Spleen (tissue), 11 donors: ENCODE measurements around the gene PKP4. TPM values are rescaled to one million over a fixed set of nuclear protein-coding genes. Genes with fewer than 3 reads are reported as not detected.

Experiments used
- DNase-seq: peaks from one replicate; pipeline ENCODE4 v3.0.0-alpha.2; 2020
- H3K27ac ChIP-seq, 8 donors: fragments of 200-600 bp; sonication (generic) in 7 of 8; 1 replicate in 4 of 8; 2 replicates in 4 of 8; pipeline versions ENCODE4 v1.5.0 to v1.8.0; 2016 to 2021; ENCODE audit warnings: inconsistent platforms in 4 of 8, mild to moderate bottlenecking in 4 of 8, moderate library complexity in 1 of 8
- H3K27me3 ChIP-seq, 7 donors: fragments of 200-600 bp; sonication (generic) in 6 of 7; replicated peaks in 1 of 7; 1 replicate in 4 of 7; 2 replicates in 3 of 7; pipeline versions ENCODE4 v1.5.0 to v1.8.0; 2016 to 2021; ENCODE audit warnings: inconsistent platforms in 3 of 7, mild to moderate bottlenecking in 1 of 7
- H3K36me3 ChIP-seq, 6 donors: fragments of 200-600 bp; sonication (generic) in 5 of 6; 1 replicate in 4 of 6; 2 replicates in 2 of 6; pipeline versions ENCODE4 v1.5.0 to v1.8.0; 2016 to 2021; ENCODE audit warnings: inconsistent platforms in 2 of 6
- H3K4me1 ChIP-seq, 6 donors: fragments of 200-600 bp; sonication (generic) in 5 of 6; 1 replicate in 3 of 6; 2 replicates in 3 of 6; pipeline versions ENCODE4 v1.5.0 to v1.8.0; 2016 to 2021; ENCODE audit warnings: inconsistent platforms in 3 of 6
- H3K4me3 ChIP-seq, 8 donors: fragments of 200-600 bp; sonication (generic) in 7 of 8; 1 replicate in 4 of 8; 2 replicates in 4 of 8; pipeline versions ENCODE4 v1.5.0 to v1.8.0; 2016 to 2021; ENCODE audit warnings: inconsistent platforms in 4 of 8, mild to moderate bottlenecking in 4 of 8, moderate library complexity in 2 of 8
- H3K9me3 ChIP-seq, 8 donors: fragments of 200-600 bp; sonication (generic) in 7 of 8; 1 replicate in 4 of 8; 2 replicates in 4 of 8; pipeline versions ENCODE4 v1.5.0 to v1.8.0; 2016 to 2021; ENCODE audit warnings: inconsistent platforms in 4 of 8
- POLR2A ChIP-seq, 3 donors: fragments of 450-650 bp; IDR thresholded peaks; one replicate each; pipeline ENCODE4 v1.5.1; 2017; ENCODE audit warnings: antibody characterized with exemption in 3 of 3, mild to moderate bottlenecking in 1 of 3
- POLR2AphosphoS5 ChIP-seq, 3 donors: sonication (generic); formaldehyde crosslinking; IDR thresholded peaks; one replicate each; pipeline ENCODE4 v1.5.1; 2017; ENCODE audit warnings: antibody characterized with exemption in 3 of 3
- WGBS, 5 donors: extraction: QIAGEN DNeasy Blood & Tissue Kit in 3 of 5; methylation state at CpG; one replicate each; pipeline versions ENCODE4 v1.1.5 to v1.1.7; 2013 to 2018; 5-methylcytosine and 5-hydroxymethylcytosine counted together
- intact Hi-C: fragments of 100-400 bp; cut with DNase I; formaldehyde crosslinking; loops from one replicate; pipeline ENCODE4 v1.15.0; 2023; ENCODE audit warnings: low total_unique reads
- polyA plus RNA-seq, 3 donors: library from polyadenylated mRNA; stranded (reverse); fragments of 200-250 nt; gene quantifications; one replicate each; pipeline ENCODE4 v1.2.1, GENCODE V29; 2013
- total RNA-seq, 7 donors: library from RNA; depleted of rRNA in 3 of 7; stranded (reverse); fragments of >200 nt in 3 of 7; fragmentation: NEBNext Ultra II Directional in 4 of 7; extraction: Animal tissue kit (Norgen Biotek cat#: 25700) in 4 of 7; gene quantifications; one replicate each; pipeline versions ENCODE4 v1.1.0 to v1.2.1, GENCODE V29; 2016 to 2021
- TF ChIP-seq, protein P1 (sequence below), 11 experiments: fragments of 200-600 bp in 7 of 11; fragments of 450-650 bp in 4 of 11; sonication (generic) in 4 of 11; IDR thresholded peaks in 8 of 11; conservative IDR thresholded peaks in 3 of 11; 1 replicate in 7 of 11; 2 replicates in 4 of 11; pipeline versions ENCODE4 v1.4.0 to v1.8.0; 2016 to 2021; ENCODE audit warnings: antibody characterized with exemption in 11 of 11, inconsistent platforms in 4 of 11, mild to moderate bottlenecking in 1 of 11
- donor health status: healthy with polysubstance abuse.
- donor health status: DM: no; HTN: no; CAD: no; lungs with moderate emphysema.
- donor health status: DM: no; HTN: no; CAD: no.
- donor health status: Bipolar disorder and iron deficiency.
- donor health status: healthy.
- donor health status: DM: no; HTN: no; CAD: no.
- donor health status: DM: yes; HTN: yes; CAD: no.

PKP4 gene
- total and polyA plus RNA-seq, 10 donors: 4.9 to 53.5 (median 29.2) TPM

- intact Hi-C loops: no loop called here
- Histone ChIP-seq H3K4me1 (no peaks in the 10 kb centered on the region), H3K36me3 (peaks cover 0 to 13% (median 0%) of the 10 kb centered on the region in 6 donors), H3K9me3 (no peaks in the 10 kb centered on the region), H3K4me3 (no peak overlapping the region), H3K27ac (no peak overlapping the region), H3K27me3 (no peaks in the 10 kb centered on the region)
- no peak for DNase-seq
- TF ChIP-seq POLR2AphosphoS5 (IDR thresholded peaks at IDR 0.05): no peak
- no peak for TF ChIP-seq POLR2A (IDR thresholded peaks at IDR 0.05)
- TF ChIP-seq, protein P1, sequence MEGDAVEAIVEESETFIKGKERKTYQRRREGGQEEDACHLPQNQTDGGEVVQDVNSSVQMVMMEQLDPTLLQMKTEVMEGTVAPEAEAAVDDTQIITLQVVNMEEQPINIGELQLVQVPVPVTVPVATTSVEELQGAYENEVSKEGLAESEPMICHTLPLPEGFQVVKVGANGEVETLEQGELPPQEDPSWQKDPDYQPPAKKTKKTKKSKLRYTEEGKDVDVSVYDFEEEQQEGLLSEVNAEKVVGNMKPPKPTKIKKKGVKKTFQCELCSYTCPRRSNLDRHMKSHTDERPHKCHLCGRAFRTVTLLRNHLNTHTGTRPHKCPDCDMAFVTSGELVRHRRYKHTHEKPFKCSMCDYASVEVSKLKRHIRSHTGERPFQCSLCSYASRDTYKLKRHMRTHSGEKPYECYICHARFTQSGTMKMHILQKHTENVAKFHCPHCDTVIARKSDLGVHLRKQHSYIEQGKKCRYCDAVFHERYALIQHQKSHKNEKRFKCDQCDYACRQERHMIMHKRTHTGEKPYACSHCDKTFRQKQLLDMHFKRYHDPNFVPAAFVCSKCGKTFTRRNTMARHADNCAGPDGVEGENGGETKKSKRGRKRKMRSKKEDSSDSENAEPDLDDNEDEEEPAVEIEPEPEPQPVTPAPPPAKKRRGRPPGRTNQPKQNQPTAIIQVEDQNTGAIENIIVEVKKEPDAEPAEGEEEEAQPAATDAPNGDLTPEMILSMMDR (IDR thresholded peaks at IDR 0.05 in 8 of 11, conservative IDR thresholded peaks at IDR 0.05 in 3 of 11): no peak
- WGBS, 5 donors: 89 to 100% (median 96%) methylated on average over 1 of the region's 1 CpG
Measured at GRCh38 chr2:158582670-158583069, 125.9 kb downstream of the PKP4 start.

DNA sequence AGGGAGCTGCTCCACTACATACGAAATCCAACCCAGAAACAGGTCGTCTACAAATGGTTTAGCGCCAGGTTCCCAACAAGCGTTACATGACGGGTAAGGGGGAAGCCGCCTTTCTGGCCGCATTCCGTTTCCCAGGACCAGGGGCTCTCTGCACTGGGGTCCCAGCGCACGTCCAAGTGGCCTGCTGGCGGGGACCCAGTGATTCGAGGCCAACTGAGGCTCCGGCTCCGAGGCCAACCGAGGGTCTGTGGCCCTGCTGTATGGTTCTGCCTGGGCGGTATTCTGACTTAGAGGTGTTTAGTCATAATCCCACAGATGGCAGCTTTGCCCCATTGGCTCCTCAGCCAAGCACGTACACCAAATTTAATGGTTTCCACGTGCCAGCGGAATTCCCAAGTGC lies 127.2 kb downstream of the PKP4 start:
- Histone ChIP-seq H3K36me3 (peaks cover 0 to 13% (median 0%) of the 10 kb centered on the region in 6 donors), H3K4me1 (no peaks in the 10 kb centered on the region), H3K27ac (no peak overlapping the region), H3K4me3 (no peak overlapping the region), H3K27me3 (no peaks in the 10 kb centered on the region), H3K9me3 (no peaks in the 10 kb centered on the region)
- WGBS, 5 donors: 96 to 99% (median 97%) methylated on average over 18 to 19 of the region's 19 CpGs
- peak; percentile 58 for DNase-seq
- TF ChIP-seq POLR2A (IDR thresholded peaks at IDR 0.05) (no peak), POLR2AphosphoS5 (IDR thresholded peaks at IDR 0.05) (no peak)
- TF ChIP-seq, protein P1 (IDR thresholded peaks at IDR 0.05 in 8 of 11, conservative IDR thresholded peaks at IDR 0.05 in 3 of 11): no peak
- intact Hi-C loops: no loop called here

GRCh38 chr2:158586491-158586890 lies 129.7 kb downstream of the PKP4 start:
- DNase-seq: no peak
- no peaks in the 10 kb centered on the region for H3K27me3 ChIP-seq
- no peaks in the 10 kb centered on the region for H3K9me3 ChIP-seq
- H3K4me3 ChIP-seq: no peak overlapping the region
- no peak overlapping the region for H3K27ac ChIP-seq
- H3K4me1 ChIP-seq: no peaks in the 10 kb centered on the region
- TF ChIP-seq, protein P1 (IDR thresholded peaks at IDR 0.05 in 8 of 11, conservative IDR thresholded peaks at IDR 0.05 in 3 of 11): no peak
- TF ChIP-seq POLR2AphosphoS5 (IDR thresholded peaks at IDR 0.05) (no peak), POLR2A (IDR thresholded peaks at IDR 0.05) (no peak)
- intact Hi-C loops: no loop called here
- H3K36me3 ChIP-seq: peaks cover 0 to 7% (median 0%) of the 10 kb centered on the region in 6 donors
- WGBS, 5 donors: 63 to 88% (median 78%) methylated on average over 3 of the region's 3 CpGs

DNA sequence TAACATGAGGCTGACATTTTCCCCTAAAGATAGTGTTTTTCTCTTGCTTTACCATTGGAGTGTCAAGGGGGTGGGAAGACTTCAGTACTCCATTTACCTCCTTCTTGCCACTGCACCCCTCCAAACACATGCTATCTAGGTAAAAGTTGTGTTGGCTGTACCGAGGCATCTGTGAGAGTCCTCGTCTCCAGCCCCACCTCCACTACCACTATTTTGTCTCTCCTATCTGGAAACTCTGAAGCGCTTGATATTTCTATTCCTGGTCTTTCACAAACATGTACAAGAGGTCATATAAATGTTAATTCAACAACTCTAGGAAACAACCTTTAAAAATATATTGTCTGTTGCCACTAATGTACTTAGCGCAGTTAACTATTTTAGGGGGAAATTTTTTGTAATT lies 132.6 kb downstream of the PKP4 start:
- DNase-seq: no peak

More for the DNA sequence above, 132.6 kb downstream of the PKP4 start:
- no peaks in the 10 kb centered on the region for H3K27me3 ChIP-seq
- TF ChIP-seq POLR2A (IDR thresholded peaks at IDR 0.05) (no peak), POLR2AphosphoS5 (IDR thresholded peaks at IDR 0.05) (no peak)
- TF ChIP-seq, protein P1 (IDR thresholded peaks at IDR 0.05 in 8 of 11, conservative IDR thresholded peaks at IDR 0.05 in 3 of 11): no peak
- intact Hi-C loops: no loop called here
- no peak overlapping the region for H3K27ac ChIP-seq
- no peak overlapping the region for H3K4me3 ChIP-seq
- no peaks in the 10 kb centered on the region for H3K4me1 ChIP-seq
- WGBS, 5 donors: 95 to 99% (median 99%) methylated on average over 4 of the region's 4 CpGs
- no peaks in the 10 kb centered on the region for H3K36me3 ChIP-seq
- H3K9me3 ChIP-seq: no peaks in the 10 kb centered on the region
